HEK293 (cell line): Measurements from ENCODE around the gene MACF1.
"Not testable (repeated sequence)": the region's sequence is repeated elsewhere in the genome, so short reads cannot be mapped to it uniquely, and the experiment has no call there.

Source experiments
- CTCF ChIA-PET: fragments of 350-600 bp; formaldehyde crosslinking; extraction: SDS; loops from one replicate; lab custom pipeline; 2021; ENCODE audit warnings: antibody characterized with exemption; lab: Yijun Ruan, JAX
- POLR2A ChIA-PET: fragments of 300-600 bp; formaldehyde crosslinking; extraction: SDS; loops from one replicate; lab custom pipeline; 2020; ENCODE audit warnings: antibody characterized with exemption, inconsistent platforms; lab: Yijun Ruan, JAX
- H3K27ac ChIP-seq: fragments of 200-500 bp; sonication (Bioruptor generic); 2 replicates; pipeline ENCODE4 v1.5.1; 2014; ENCODE audit warnings: low read depth, low read length, control low read depth, inconsistent platforms; ENCODE audit errors: extremely low read depth
- H3K36me3 ChIP-seq, 2 experiments: fragments of 200-500 bp in 1 of 2; sonication (Bioruptor generic) in 1 of 2; 1 replicate in 1 of 2; 2 replicates in 1 of 2; pipeline ENCODE4 v1.5.1; 2014 to 2017; ENCODE audit warnings: inconsistent platforms in 2 of 2, low read length in 2 of 2; ENCODE audit not compliant: control insufficient read depth in 2 of 2, insufficient read depth in 1 of 2
- H3K4me1 ChIP-seq: fragments of 200-500 bp; sonication (Bioruptor generic); 2 replicates; pipeline ENCODE4 v1.5.1; 2014; ENCODE audit warnings: mild to moderate bottlenecking, low read length, inconsistent platforms; ENCODE audit not compliant: control insufficient read depth, insufficient read depth
- H3K4me3 ChIP-seq: 2 replicates; pipeline ENCODE4 v1.5.1; 2011; ENCODE audit warnings: low read depth, mild to moderate bottlenecking, control low read depth, low read length, moderate library complexity
- H3K9me3 ChIP-seq: fragments of 200-500 bp; sonication (Bioruptor generic); 2 replicates; pipeline ENCODE4 v1.5.1; 2014; ENCODE audit warnings: low read depth, low read length, inconsistent platforms; ENCODE audit not compliant: control insufficient read depth, insufficient read depth
- BCL11A ChIP-seq: fragments of 450-650 bp; formaldehyde crosslinking; IDR thresholded peaks from 2 replicates; pipeline ENCODE4 v1.5.1; 2016; ENCODE audit warnings: low read depth, missing biosample characterization, missing genetic modification characterization
- MZF1 ChIP-seq: fragments of 450-650 bp; formaldehyde crosslinking; IDR thresholded peaks from 2 replicates; pipeline ENCODE4 v1.5.1; 2017; ENCODE audit warnings: missing biosample characterization, missing genetic modification characterization, borderline replicate concordance
- YY1 ChIP-seq: fragments of 450-650 bp; formaldehyde crosslinking; IDR thresholded peaks from 2 replicates; pipeline ENCODE4 v1.5.1; 2018; ENCODE audit warnings: missing biosample characterization, missing genetic modification characterization
- ZEB2 ChIP-seq: fragments of 450-650 bp; formaldehyde crosslinking; IDR thresholded peaks from 2 replicates; pipeline ENCODE4 v1.5.1; 2016; ENCODE audit warnings: missing biosample characterization, missing genetic modification characterization
- ZNF10 ChIP-seq: fragments of 450-650 bp; formaldehyde crosslinking; IDR thresholded peaks from 2 replicates; pipeline ENCODE4 v1.5.1; 2017; ENCODE audit warnings: missing biosample characterization, missing genetic modification characterization
- ZNF140 ChIP-seq: fragments of 450-650 bp; formaldehyde crosslinking; IDR thresholded peaks from 2 replicates; pipeline ENCODE4 v1.5.1; 2016; ENCODE audit warnings: missing biosample characterization, missing genetic modification characterization
- ZNF311 ChIP-seq: fragments of 450-650 bp; formaldehyde crosslinking; IDR thresholded peaks from 2 replicates; pipeline ENCODE4 v1.5.1; 2017; ENCODE audit warnings: missing biosample characterization, missing genetic modification characterization, borderline replicate concordance
- ZNF529 ChIP-seq: fragments of 450-650 bp; formaldehyde crosslinking; IDR thresholded peaks from 2 replicates; pipeline ENCODE4 v1.5.1; 2017; ENCODE audit warnings: missing genetic modification characterization, missing biosample characterization; ENCODE audit not compliant: insufficient replicate concordance
- ZNF600 ChIP-seq: fragments of 450-650 bp; formaldehyde crosslinking; IDR thresholded peaks from 2 replicates; pipeline ENCODE4 v1.5.1; 2016; ENCODE audit warnings: missing biosample characterization, missing genetic modification characterization
- ZNF658 ChIP-seq: fragments of 450-650 bp; formaldehyde crosslinking; IDR thresholded peaks from 2 replicates; pipeline ENCODE4; 2016; ENCODE audit warnings: missing biosample characterization, missing genetic modification characterization
- TF ChIP-seq, protein P1 (sequence below): fragments of 450-650 bp; formaldehyde crosslinking; conservative IDR thresholded peaks from 2 replicates; pipeline ENCODE4 v1.5.1; 2016; ENCODE audit warnings: low read depth, missing biosample characterization, missing genetic modification characterization
- TF ChIP-seq, protein P2 (sequence below): fragments of 450-650 bp; formaldehyde crosslinking; IDR thresholded peaks from 2 replicates; pipeline ENCODE4 v1.5.1; 2017; ENCODE audit warnings: missing biosample characterization, missing genetic modification characterization
- TF ChIP-seq, protein P3 (sequence below): fragments of 450-650 bp; formaldehyde crosslinking; IDR thresholded peaks from 2 replicates; pipeline ENCODE4 v1.5.1; 2016; ENCODE audit warnings: missing biosample characterization, missing genetic modification characterization

The MACF1 gene

DNA sequence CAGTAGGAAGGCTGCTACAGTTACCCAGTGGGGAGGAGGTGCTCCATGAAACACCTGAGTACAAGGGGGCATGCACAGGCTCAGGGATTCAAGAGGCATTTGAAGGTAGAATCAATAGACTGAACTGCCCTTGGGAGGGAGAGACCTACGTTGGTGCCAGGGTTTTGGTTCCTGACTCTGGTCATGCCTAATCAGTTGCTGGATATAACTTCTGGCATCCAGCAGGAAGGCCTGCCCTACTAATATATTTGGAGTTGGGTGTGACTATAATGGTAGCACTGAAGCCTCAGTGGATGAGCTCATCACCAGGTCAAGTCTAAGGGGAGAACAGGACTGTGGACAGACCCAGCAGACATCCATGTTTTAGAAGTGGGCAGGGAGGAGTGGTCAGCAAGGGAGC lies 271.1 kb downstream of the MACF1 start:
- CTCF ChIA-PET, H3K4me3 ChIP-seq, H3K4me1 ChIP-seq, H3K9me3 ChIP-seq, POLR2A ChIA-PET, H3K27ac ChIP-seq: not testable (repeated sequence)
- peaks cover 20 to 68% of the 10 kb centered on the region in 2 experiments; a peak in 2 of 3 replicates for H3K36me3 ChIP-seq
- peak; percentile 95 for TF ChIP-seq ZNF10 (tag by site-specific recombination)

DNA sequence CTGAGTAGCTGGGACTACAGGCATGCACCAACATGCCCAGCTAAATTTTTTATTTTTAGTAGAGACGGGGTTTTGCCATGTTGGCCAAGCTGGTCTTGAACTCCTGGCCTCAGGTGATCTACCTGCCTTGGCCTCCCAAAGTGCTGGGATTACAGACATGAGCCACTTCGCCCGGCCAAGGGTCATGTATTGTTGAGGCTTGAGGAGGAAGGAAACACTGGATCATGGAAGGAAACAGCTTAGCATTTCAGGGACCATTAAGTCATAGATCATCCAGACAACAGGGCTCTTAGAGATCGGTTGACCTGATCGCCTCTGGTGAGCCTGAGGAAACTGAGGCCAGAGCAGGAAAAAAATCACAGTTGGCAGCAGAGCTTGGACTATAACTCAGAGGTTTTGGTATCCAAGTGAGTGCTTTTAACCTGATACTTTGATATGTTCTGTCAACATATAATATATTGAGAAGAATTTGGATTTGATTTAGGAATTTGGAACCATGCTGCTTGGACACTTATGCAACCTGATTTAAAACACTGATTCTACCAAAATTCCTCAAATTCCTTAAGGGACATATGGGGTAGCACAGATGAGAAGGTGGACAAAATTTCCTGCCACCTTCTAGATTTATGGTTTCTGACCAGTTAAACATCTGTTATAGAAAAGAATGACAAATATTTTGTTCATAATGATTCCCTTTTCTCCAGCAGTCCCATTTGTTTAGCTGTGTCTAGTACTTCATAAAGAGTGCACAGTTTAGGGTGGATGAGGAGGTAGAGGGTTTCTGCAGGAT lies 273.8 kb downstream of the MACF1 start:
- TF ChIP-seq ZNF140 (tag by site-specific recombination) (no peak), ZNF311 (tag by site-specific recombination) (no peak), BCL11A (tag by site-specific recombination) (no peak), ZEB2 (tag by site-specific recombination) (no peak), MZF1 (tag by site-specific recombination) (no peak), ZNF529 (tag by site-specific recombination) (no peak), ZNF658 (tag by site-specific recombination) (no peak)
- TF ChIP-seq, protein P1, sequence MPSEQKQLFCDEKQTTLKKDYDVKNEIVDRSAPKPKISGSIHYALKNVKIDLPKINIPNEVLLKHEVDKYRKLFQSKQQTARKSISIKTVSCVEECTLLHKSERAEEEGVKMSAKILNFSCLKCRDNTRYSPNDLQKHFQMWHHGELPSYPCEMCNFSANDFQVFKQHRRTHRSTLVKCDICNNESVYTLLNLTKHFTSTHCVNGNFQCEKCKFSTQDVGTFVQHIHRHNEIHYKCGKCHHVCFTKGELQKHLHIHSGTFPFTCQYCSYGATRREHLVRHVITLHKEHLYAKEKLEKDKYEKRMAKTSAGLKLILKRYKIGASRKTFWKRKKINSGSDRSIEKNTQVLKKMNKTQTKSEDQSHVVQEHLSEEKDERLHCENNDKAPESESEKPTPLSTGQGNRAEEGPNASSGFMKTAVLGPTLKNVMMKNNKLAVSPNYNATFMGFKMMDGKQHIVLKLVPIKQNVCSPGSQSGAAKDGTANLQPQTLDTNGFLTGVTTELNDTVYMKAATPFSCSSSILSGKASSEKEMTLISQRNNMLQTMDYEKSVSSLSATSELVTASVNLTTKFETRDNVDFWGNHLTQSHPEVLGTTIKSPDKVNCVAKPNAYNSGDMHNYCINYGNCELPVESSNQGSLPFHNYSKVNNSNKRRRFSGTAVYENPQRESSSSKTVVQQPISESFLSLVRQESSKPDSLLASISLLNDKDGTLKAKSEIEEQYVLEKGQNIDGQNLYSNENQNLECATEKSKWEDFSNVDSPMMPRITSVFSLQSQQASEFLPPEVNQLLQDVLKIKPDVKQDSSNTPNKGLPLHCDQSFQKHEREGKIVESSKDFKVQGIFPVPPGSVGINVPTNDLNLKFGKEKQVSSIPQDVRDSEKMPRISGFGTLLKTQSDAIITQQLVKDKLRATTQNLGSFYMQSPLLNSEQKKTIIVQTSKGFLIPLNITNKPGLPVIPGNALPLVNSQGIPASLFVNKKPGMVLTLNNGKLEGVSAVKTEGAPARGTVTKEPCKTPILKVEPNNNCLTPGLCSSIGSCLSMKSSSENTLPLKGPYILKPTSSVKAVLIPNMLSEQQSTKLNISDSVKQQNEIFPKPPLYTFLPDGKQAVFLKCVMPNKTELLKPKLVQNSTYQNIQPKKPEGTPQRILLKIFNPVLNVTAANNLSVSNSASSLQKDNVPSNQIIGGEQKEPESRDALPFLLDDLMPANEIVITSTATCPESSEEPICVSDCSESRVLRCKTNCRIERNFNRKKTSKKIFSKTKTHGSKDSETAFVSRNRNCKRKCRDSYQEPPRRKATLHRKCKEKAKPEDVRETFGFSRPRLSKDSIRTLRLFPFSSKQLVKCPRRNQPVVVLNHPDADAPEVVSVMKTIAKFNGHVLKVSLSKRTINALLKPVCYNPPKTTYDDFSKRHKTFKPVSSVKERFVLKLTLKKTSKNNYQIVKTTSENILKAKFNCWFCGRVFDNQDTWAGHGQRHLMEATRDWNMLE (tag by site-specific recombination) = no peak

DNA sequence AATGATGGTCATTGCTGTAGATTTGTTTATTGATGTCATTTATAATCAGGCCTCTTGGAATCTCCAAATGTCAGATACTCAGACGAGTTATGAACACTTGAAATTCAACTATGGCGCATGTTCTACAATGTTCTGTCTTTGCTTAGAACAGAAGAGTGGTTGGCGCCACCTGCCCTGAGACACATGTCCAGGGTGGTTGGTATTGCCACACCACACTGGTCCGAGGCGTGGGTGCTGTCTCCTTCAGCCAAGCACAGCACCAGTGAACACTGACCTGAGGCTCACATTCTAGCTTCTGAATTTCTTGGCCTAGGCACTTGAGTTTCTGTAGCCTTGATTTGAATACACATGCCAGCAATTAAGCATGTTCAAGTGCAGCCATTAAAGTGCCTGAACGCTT lies 276.8 kb downstream of the MACF1 start:
- Histone ChIP-seq H3K4me3 (no peak overlapping the region), H3K9me3 (no peaks in the 10 kb centered on the region), H3K36me3 (peaks cover 24 to 74% of the 10 kb centered on the region in 2 experiments), H3K4me1 (no peaks in the 10 kb centered on the region), H3K27ac (no peak overlapping the region)
- TF ChIP-seq, protein P2, sequence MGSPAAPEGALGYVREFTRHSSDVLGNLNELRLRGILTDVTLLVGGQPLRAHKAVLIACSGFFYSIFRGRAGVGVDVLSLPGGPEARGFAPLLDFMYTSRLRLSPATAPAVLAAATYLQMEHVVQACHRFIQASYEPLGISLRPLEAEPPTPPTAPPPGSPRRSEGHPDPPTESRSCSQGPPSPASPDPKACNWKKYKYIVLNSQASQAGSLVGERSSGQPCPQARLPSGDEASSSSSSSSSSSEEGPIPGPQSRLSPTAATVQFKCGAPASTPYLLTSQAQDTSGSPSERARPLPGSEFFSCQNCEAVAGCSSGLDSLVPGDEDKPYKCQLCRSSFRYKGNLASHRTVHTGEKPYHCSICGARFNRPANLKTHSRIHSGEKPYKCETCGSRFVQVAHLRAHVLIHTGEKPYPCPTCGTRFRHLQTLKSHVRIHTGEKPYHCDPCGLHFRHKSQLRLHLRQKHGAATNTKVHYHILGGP (tag by site-specific recombination) = no peak
- TF ChIP-seq, protein P3, sequence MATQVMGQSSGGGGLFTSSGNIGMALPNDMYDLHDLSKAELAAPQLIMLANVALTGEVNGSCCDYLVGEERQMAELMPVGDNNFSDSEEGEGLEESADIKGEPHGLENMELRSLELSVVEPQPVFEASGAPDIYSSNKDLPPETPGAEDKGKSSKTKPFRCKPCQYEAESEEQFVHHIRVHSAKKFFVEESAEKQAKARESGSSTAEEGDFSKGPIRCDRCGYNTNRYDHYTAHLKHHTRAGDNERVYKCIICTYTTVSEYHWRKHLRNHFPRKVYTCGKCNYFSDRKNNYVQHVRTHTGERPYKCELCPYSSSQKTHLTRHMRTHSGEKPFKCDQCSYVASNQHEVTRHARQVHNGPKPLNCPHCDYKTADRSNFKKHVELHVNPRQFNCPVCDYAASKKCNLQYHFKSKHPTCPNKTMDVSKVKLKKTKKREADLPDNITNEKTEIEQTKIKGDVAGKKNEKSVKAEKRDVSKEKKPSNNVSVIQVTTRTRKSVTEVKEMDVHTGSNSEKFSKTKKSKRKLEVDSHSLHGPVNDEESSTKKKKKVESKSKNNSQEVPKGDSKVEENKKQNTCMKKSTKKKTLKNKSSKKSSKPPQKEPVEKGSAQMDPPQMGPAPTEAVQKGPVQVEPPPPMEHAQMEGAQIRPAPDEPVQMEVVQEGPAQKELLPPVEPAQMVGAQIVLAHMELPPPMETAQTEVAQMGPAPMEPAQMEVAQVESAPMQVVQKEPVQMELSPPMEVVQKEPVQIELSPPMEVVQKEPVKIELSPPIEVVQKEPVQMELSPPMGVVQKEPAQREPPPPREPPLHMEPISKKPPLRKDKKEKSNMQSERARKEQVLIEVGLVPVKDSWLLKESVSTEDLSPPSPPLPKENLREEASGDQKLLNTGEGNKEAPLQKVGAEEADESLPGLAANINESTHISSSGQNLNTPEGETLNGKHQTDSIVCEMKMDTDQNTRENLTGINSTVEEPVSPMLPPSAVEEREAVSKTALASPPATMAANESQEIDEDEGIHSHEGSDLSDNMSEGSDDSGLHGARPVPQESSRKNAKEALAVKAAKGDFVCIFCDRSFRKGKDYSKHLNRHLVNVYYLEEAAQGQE (tag by site-specific recombination) = no peak
- TF ChIP-seq YY1 = no peak
- no peak for TF ChIP-seq ZNF600 (tag by site-specific recombination)
- ChIA-PET CTCF (no interaction called here), POLR2A (no interaction called here)

More for the DNA sequence above, 273.8 kb downstream of the MACF1 start:
- H3K4me3 ChIP-seq = no peak overlapping the region
- no peaks in the 10 kb centered on the region for H3K4me1 ChIP-seq
- no peak overlapping the region for H3K27ac ChIP-seq
- H3K9me3 ChIP-seq = no peaks in the 10 kb centered on the region
- POLR2A ChIA-PET = no interaction called here
- CTCF ChIA-PET = interaction anchor here (1.1 kb wide), 1 partner anchor 61 kb away, joined by 3 read pairs; no protein-coding TSS in a partner anchor
- peaks cover 27 to 62% of the 10 kb centered on the region in 2 experiments for H3K36me3 ChIP-seq
